Brain microvascular endothelial cell (primary cell): Measurements from ENCODE around the gene RASAL3.
"Not testable (repeated sequence)": the region's sequence is repeated elsewhere in the genome, so short reads cannot be mapped to it uniquely, and the experiment has no call there.

Experiments
- DNase-seq: peaks from one replicate; pipeline ENCODE4 v3.0.0-alpha.2; 2020
- H3K27ac ChIP-seq: fragments of 250-450 bp; sonication (Bioruptor Pico); 2 replicates; pipeline ENCODE4 v1.5.1; 2020; ENCODE audit warnings: mild to moderate bottlenecking, moderate library complexity
- H3K27me3 ChIP-seq: fragments of 250-450 bp; sonication (Bioruptor Pico); replicated peaks from 2 replicates; pipeline ENCODE4 v1.5.1; 2020; ENCODE audit warnings: mild to moderate bottlenecking
- H3K36me3 ChIP-seq: fragments of 250-450 bp; sonication (Bioruptor Pico); replicated peaks from 2 replicates; pipeline ENCODE4 v1.5.1; 2020; ENCODE audit warnings: mild to moderate bottlenecking
- H3K4me3 ChIP-seq: 2 replicates; pipeline ENCODE4 v1.5.1; 2011; ENCODE audit warnings: low read depth, mild to moderate bottlenecking, control low read depth, low read length, moderate library complexity
- CTCF ChIP-seq: IDR thresholded peaks from 2 replicates; pipeline ENCODE4 v1.5.1; 2011; ENCODE audit warnings: low read depth, mild to moderate bottlenecking, moderate library complexity, low read length, control low read depth, inconsistent platforms; ENCODE audit errors: missing control alignments
- in situ Hi-C: cut with HindIII; loops from 2 replicates; pipeline ENCODE4 v1.10.0; 2017; ENCODE audit warnings: low sequenced_read_pairs, low pct_ligation_motif_present

The RASAL3 gene

DNA sequence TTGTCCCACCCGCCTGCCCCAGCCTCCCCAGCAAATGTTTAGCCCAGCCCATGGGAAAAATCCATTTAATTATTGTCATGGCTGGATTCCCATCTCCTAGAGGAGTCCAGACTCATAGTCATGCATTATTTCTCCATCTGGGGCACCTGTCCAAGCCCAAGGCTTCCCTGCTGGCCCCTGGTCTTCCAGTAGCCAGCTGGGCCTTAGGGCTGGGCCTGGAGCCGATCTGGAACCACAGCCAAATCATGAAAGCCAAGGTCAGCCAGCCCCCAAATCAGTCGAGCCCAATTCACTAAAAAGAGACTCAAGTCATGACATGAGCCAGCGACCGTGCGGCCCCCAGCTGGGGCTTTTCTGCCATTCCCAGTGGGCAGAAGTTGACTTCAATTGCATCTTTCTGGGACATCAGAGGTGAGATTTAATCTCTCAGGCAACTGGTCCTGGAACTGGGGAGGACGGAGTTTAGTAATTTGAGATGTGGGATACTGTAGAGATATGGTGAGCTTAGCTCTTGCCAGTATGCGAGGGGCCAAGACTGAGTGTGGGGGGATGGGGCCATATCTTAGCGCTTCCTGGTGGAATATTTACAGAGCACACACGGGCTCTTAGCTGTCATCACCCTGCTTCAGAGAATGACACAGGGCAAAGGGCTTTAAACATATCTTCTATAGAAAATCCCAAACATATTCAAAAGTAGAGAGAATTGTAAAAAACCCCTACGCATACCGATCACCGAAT, 24.3 kb upstream of the RASAL3 start:
- no peak for DNase-seq
- Histone ChIP-seq H3K4me3 (no peak overlapping the region), H3K36me3 (no peaks in the 10 kb centered on the region), H3K27ac (no peak overlapping the region), H3K27me3 (no peaks in the 10 kb centered on the region)
- no peak for TF ChIP-seq CTCF
- in situ Hi-C loops, result no loop called here

DNA sequence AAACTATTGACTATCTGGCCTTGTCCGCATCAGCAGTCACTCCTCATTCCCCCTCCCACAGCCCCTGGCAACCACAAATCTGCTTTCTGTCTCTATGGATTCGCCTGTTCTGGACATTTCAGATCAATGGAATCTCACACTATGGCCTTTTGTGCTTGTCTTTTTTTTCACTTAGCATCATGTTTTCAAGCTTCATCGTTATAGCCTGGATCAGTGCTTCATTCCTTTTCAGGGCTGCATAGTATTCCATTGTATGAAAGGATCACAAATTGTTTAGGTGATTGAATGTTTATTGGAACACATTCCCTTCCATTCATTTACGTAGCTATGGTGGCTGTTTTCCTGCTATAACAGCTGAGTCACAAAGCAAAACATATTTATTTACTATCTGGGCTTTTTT, 22.7 kb upstream of the RASAL3 start:
- no peak for TF ChIP-seq CTCF
- no peak for DNase-seq
- no peak overlapping the region for H3K4me3 ChIP-seq
- H3K27ac ChIP-seq, result no peak overlapping the region
- in situ Hi-C loops, result no loop called here
- no peaks in the 10 kb centered on the region for H3K27me3 ChIP-seq
- no peaks in the 10 kb centered on the region for H3K36me3 ChIP-seq

GRCh38 chr19:15485768-15486167, 21.4 kb upstream of the RASAL3 start:
- DNase-seq, in situ Hi-C loops: not testable (repeated sequence)

DNA sequence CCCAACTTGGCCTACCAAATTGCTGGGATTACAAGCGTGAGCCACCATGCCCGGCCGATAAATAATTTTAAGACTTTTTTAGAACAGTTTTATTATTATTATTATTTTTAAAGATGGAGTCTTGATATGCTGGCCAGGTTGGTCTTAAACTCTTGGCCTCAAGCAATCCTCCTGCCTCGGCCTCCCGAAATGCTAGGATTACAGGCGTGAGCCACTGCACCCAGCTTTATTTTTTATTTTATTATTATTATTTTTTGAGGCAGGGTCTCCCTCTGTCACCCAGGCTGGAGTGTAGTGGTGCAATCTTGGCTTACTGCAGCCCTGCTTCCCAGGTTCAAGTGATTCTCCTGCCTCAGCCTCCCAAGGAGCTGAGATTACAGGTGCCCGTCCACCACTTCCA, 16.7 kb upstream of the RASAL3 start:
- H3K36me3 ChIP-seq, in situ Hi-C loops, DNase-seq, H3K27me3 ChIP-seq, H3K27ac ChIP-seq, H3K4me3 ChIP-seq: not testable (repeated sequence)

More at GRCh38 chr19:15485768-15486167, 21.4 kb upstream of the RASAL3 start:
- H3K36me3 ChIP-seq, H3K27me3 ChIP-seq, H3K27ac ChIP-seq, H3K4me3 ChIP-seq: not testable (repeated sequence)

GRCh38 chr19:15479391-15480345, 15.3 kb upstream of the RASAL3 start, which contains the start of gene PGLYRP2:
Gene PGLYRP2, minus strand, starts transcription at chr19:15479501. Its CDS starts 130 bp downstream, at chr19:15479371.
- DNase-seq, result no peak
- H3K27ac ChIP-seq, result no peak within 1 kb of the TSS
- TF ChIP-seq CTCF, result no peak
- H3K27me3 ChIP-seq, result no peaks in the 10 kb centered on the region
- in situ Hi-C loops, result no loop called here
- no peak within 1 kb of the TSS for H3K4me3 ChIP-seq
- H3K36me3 ChIP-seq, result no peaks in the 10 kb centered on the region

- Histone ChIP-seq H3K27ac (no peak overlapping the region), H3K27me3 (no peaks in the 10 kb centered on the region), H3K36me3 (no peaks in the 10 kb centered on the region), H3K4me3 (no peak overlapping the region)
- in situ Hi-C loops, result no loop called here
- no peak for TF ChIP-seq CTCF
- no peak for DNase-seq
Observed at GRCh38 chr19:15476325-15476724, 12.0 kb upstream of the RASAL3 start.
